GM18951 (cell line): ENCODE data around the gene NOL4L.
"Not testable (repeated sequence)": the region's sequence is repeated elsewhere in the genome, so short reads cannot be mapped to it uniquely, and the experiment has no call there.

ENCODE experiments used
- POLR2A ChIP-seq: IDR thresholded peaks from 4 replicates; pipeline ENCODE4 v1.6.1; 2011; ENCODE audit warnings: mild to moderate bottlenecking; ENCODE audit not compliant: insufficient read length, insufficient read depth; ENCODE audit errors: extremely low read depth
- in situ Hi-C: fragments of 300-500 bp; cut with MboI; formaldehyde crosslinking; loops from one replicate; pipeline ENCODE4 v1.12.0; 2022; ENCODE audit warnings: low sequenced_read_pairs, mixed read lengths, inconsistent platforms; ENCODE audit not compliant: unreplicated experiment

The NOL4L gene

DNA sequence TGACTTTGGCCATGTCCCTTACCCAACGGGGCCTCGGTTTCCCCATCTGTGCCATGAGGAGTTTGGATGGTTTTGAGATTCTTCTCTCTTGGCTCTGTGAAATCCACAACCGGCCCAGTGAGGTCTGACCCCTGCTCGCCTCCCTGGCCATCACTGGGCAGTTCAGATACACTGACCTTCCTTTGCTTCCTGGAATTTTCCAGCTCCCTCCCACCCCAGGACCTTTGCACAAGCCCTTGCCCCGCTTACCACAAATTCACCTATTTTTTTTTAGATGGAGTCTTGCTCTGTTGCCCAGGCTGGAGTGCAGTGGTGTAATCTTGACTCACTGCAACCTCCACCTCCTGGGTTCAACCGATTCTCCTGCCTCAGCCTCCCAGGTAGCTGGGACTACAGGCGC, 12.6 kb upstream of the NOL4L start:
- TF ChIP-seq POLR2A = no peak
- in situ Hi-C loops = no loop called here

DNA sequence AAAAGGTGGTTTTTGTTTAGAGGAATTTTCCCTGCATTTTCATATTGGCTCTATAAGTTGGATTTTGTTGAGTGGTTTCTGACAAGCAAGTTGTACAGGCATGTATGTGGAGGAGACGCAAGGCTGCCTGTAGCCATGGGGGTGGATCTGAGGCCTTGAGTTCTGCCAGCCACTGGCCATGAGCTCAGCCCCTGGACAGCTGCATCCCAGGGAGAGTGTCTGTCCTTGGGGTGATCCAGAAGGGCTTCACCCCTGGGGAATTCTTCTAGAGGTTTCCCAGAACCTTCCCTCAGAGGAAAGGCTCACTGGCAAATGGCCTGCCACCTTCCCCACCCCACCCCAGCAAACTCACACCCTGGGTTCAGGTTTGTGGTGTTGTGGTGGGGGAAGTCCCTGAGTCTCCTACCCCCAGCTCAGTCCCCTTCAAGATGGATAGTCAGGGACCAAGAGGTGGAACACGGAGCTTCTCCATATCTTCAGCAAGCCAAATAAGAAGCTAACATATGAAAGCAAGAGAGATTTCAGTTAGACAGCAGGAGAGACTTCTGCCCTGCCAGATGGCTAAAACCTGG, 11.6 kb upstream of the NOL4L start:
- TF ChIP-seq POLR2A = no peak
- in situ Hi-C loops = no loop called here

DNA sequence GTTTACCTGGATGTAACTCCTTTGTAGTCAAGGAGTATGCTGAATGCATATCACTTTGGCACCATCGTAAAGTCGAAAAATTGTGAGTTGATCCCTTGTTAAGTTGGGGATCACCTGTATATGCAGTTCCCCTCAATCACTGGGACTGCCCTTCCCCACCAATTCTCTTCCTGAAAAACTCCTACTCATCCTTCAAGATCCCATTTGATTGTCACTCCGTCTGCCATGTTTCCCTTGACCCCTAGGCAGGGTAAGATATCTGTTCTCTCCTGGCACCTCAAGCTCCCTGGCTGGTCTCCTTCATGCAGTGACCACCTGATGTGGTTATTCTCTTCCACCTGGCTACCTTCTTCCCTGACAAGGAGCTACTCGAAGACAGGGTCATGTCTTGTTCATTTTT, 10.0 kb upstream of the NOL4L start:
- no peak for TF ChIP-seq POLR2A
- in situ Hi-C loops = no loop called here

DNA sequence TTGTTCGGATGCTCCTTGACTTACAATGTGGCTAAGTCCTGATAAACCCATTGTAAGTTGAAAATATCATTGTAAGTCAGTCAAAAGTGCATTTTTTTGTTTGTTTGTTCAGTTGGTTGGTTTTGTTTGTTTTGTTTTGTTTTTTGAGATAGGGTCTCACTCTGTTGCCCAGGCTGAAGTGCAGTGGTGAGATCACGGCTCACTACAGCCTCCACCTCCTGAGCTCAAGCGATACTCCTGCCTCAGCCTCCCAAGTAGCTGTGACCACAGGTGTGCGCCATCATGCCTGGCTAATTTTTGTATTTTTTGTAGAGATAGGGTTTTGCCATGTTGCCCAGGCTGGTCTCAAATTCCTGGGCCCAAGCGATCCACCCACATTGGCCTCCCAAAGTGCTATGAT, 9.5 kb upstream of the NOL4L start:
- in situ Hi-C loops = not testable (repeated sequence)

DNA sequence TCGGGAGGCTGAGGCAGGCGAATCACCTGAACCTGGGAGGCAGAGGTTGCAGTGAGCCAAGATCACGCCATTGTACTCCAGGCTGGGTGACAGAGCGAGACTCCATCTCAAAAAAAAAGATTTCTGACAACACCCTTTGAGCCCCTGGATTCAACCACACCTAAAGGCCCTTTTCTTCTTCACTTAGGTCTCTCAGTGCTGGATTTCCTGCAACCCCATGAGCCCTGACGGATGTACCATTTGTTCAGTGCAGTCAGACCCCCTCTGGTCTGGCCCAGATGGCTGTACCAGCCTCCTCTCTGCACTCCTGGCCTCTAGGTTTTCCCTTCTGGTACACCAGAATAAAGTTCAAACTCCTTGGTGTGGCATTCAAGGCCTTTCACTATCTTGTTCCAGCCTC, 9.1 kb upstream of the NOL4L start:
- in situ Hi-C loops = no loop called here
- TF ChIP-seq POLR2A = no peak

DNA sequence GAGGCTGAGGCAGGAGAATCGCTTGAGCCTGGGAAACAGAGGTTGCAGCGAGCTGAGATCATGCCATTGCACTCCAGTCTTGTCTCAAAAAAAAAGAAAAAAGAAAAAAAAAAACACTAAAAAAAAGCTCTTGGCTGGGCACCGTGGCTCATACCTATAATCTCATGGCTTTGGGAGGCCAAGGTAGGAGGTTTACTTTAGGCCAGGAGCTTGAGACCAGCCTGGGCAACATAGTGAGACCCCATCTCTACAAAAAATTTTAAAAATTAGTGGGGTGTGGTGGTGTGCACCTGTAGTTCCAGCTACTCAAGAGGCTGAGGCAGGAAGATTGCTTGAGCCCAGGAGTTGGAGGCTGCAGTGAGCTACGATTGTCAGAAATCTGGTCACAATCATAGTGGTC, 7.5 kb upstream of the NOL4L start:
- in situ Hi-C loops = not testable (repeated sequence)

DNA sequence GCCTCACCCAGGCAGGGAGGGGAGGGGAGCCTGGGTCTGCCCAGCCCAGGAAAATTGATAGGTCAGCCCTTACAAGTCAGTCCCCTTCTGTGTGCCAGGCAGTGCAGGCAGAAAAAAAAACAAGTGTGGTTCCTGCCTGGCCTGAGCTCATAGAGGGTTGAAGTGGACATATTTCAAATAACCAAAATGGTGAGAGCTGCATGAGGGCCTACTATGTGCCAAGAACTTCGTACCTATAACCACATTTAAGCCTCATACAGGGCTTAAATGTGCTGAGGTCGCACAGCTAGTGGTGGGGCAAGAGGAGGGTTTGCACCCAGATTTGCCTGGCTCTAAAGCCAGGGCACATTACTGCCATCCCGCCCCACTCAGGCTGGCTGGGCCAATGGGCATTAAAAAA, 6.9 kb upstream of the NOL4L start:
- in situ Hi-C loops = no loop called here
- no peak for TF ChIP-seq POLR2A

DNA sequence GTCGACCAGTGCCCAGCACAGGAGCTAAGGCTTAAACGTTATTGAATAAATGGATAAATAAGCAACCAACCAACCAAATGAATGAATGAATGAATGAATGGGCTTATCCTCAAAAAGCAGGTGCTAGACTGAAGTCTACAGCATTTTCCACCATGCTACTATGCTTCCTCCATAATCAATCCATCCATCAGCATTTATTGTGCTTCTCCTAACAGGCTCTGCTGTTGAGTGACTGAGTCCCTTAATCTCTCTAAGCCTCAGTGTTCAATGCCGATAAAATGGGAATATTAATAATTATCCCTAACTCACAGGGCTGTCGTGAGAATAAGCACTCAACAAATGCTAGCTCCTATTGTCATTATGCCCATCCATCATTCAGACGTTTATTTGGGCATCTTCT, 4.6 kb upstream of the NOL4L start:
- in situ Hi-C loops = no loop called here
- TF ChIP-seq POLR2A = no peak

DNA sequence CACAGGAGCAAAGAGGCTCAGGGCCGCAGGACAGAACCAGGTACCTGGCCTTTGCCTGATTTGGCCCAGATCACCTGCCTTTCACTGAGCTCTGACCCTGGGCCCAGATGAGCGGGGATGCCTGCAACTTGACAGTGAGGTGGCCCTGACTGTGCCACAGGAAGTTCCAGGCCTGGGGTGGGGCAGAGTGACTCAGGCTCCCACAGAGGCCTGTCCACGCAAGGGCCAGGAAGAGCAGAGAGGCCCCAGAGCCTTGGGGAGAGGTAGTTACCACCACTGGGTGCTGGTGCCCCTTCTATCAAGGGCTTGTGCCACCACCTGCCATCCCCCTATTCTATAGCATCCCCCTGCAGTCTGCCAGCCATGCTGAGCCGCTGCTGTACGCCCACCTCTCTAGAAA, 4.1 kb upstream of the NOL4L start:
- in situ Hi-C loops = no loop called here
- no peak for TF ChIP-seq POLR2A

DNA sequence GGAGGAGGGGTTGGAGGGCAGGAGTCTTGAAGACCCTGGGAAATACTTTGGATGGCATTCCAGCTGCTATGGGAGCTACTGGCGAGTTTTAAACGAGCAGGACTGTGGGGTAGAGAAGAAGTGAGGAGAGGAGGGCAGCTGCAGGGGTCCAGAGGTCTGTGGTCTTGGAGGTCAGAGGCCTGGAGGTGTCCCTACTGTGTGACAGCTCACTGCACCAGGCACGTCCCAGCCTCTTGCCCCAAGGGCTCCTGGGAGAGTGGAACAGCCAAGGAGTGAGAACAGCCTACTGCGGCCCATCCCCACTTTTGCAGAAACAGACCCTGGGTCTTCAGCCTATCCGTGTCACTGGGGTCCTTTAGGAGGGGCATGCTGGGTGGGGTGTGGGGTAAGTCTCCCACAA, 2.9 kb upstream of the NOL4L start:
- no peak for TF ChIP-seq POLR2A
- in situ Hi-C loops = no loop called here

DNA sequence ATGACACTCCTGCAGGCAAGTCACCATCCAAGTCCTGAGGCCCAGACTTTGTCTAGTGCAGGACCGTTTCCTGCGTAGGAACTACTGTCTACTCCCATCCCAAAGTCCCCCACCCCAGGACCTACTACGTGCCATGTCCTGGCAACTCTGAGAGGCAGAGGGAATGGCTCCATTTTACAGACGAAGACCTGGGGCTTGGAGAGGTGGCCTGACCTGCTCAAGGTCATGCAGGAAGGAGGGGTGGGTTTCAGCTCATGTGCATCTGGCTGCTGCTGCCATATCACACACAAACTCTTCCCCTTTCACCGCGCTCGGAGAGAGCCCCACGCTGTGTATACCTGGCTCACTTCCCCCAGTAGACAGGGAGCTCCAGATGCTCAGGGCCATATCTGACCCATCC, 1.2 kb upstream of the NOL4L start:
- in situ Hi-C loops = no loop called here
- TF ChIP-seq POLR2A = no peak

DNA sequence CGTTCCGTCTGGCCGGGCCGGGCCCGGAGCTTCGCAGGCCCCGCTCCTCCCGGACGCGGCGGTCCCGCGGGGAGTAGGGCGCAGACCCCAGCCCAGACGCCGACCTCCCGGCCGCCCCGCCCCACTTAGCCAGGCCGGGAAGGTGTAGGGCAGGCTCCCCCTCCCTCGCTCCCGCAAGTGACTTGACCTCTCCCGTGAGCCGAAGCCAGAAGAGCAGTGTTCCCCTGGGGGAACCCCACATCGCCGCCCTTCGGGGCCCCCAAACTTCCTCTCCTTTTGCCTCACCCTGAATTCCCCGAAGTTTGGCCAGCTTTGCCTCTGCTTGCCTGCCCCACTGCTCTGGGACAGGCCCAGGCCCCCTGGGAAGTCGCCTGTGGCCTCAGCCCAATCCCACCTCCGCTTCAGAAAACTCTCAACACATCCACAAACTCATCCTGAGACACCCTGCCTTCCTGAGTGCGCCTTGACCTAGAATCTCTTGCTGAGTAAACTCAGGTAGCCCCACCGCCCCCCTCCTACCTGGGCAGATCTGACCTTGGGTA, 524 bp upstream of the NOL4L start:
- TF ChIP-seq POLR2A = no peak
- in situ Hi-C loops = no loop called here

DNA sequence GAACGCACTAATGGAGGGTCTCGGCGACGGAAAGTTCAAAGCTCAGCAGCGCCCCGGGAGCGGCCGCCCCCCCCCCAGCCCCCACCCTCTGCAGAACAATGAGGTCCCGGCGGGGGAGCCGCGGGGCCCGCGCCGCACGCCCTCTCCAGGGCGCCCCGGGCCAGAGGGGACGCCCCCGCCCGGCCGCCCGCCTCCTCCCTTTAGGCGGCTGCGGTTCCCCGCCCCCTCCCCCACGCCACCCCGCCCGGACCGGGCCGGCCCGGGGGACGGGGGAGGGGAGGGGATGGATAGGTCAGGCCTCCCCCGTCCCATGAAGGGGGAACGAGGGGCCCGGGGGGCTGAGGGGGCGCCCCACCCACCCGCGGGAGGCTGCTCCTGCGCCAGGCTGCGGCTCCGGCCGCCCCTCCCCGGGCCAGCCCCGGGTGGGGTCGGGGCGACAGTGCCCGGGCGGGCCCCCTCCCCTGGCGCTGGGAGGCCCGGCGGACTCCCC, 1.5 kb downstream of the NOL4L start:
- in situ Hi-C loops = no loop called here
- no peak for TF ChIP-seq POLR2A

DNA sequence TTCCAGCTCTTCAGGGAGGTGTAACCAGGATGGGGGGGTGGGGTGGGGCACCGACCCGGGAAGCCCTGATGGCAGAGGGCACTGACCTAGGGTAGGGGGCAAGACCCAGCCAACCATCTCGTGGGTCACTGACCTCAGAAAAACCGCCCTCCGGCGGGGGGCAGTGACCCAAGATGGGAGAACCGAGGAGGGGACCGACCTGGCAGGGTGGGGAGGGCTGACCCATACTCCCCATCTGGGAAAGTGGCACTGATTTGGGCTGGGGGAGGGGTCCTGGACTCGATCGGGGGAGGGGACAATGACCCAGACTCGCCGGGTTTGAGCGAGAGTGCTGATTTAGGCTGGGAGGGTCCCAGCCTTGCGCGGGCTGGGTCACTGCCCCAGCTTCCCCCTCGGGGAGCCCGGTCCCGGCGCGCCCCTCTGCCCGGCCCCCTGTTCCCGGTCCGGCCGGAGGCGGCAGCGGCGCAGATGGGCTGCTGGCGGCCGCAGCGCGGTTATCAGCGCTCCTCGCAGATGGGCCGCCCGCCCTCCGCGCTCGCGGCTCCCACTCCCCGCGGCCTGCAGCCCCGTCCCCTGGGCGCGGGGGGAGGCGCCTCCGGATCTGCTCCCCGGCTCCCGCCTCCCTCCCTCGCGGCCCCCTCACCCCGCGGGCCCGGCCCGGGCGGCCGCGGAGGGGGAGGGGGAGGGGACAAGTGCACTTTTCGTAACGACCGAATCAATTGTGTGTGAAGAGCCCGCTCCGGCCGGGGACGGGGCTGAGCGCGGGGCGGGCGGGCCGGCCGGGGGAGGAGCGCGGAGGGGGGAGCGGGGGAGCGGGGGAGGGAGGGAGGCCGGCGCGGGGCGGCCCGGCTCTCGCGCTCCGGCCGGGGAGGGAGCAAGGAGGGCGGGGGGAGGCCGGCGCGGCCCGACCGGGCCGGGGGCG, 2.2 kb downstream of the NOL4L start:
- TF ChIP-seq POLR2A = no peak
- in situ Hi-C loops = no loop called here

DNA sequence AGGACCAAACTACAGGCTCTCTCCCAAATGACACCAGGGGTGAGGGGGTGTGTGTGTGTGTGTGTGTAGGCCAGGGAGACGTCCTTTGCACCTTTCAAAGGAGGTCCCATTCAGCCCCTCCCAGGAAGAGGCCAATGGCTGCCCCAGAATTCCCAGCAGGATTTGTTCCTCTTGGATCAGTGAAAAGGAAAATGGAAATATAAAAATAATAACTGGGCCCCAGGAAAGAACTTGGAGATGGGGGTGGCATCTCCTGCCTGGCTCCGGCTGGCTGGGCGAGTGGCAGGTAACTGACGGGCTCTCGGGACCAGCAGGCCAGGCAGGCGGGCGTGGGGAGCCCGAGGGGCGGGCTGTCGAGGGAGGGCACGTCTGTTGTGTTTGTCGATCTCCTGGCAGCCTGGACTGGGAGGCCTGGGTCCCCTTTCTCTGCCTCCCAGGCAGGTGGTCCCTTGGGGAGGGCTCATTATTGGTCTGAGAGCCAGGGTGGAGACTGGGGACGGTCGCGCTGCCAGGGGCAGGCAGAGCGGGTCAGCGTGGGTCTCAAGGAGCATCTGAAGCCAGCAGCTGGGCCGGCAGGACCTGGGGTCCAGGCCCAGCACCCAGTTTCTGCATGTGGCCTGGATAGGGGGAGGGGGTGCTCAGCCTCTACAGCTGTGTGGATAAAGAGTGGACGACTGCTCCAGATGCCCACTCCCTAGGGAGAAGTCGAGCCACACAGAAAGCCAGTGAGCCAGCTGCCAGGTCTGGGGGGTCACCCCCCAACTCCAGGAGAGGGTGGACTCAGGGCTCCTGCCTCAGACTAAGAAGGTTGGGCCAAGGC, 3.1 kb downstream of the NOL4L start:
- no peak for TF ChIP-seq POLR2A

More for the DNA sequence above, 3.1 kb downstream of the NOL4L start:
- in situ Hi-C loops = no loop called here
